ENCODE data around the gene C4orf46.
"Not testable (repeated sequence)": the region's sequence is repeated elsewhere in the genome, so short reads cannot be mapped to it uniquely, and the experiment has no call there.

The C4orf46 gene

GRCh38 chr4:158671665-158671914 lies at the start of gene C4orf46:
C4orf46 (minus strand) TSS chr4:158671887; CDS start chr4:158671801, 86 bp downstream.
- in situ Hi-C loops (cut with MboI; ENCODE audit: low sequenced_read_pairs) = no loop called here

- in situ Hi-C loops (cut with MboI; ENCODE audit: low sequenced_read_pairs) = loop anchor here (25.0 kb wide), 1 partner anchor 471 kb away; no protein-coding TSS in a partner anchor
Measured at GRCh38 chr4:158715802-158716201, 44.1 kb upstream of the C4orf46 start.

- in situ Hi-C loops (cut with MboI; ENCODE audit: low sequenced_read_pairs) = loop anchor here (25.0 kb wide), 1 partner anchor 472 kb away; no protein-coding TSS in a partner anchor
Measured at GRCh38 chr4:158714937-158715336, 43.2 kb upstream of the C4orf46 start.

GRCh38 chr4:158712622-158713021 lies 40.9 kb upstream of the C4orf46 start:
- in situ Hi-C loops (cut with MboI; ENCODE audit: low sequenced_read_pairs) = loop anchor here (25.0 kb wide), 1 partner anchor 475 kb away; no protein-coding TSS in a partner anchor

GRCh38 chr4:158710814-158711213 lies 39.1 kb upstream of the C4orf46 start:
- in situ Hi-C loops (cut with MboI; ENCODE audit: low sequenced_read_pairs) = loop anchor here (25.0 kb wide), 1 partner anchor 476 kb away; no protein-coding TSS in a partner anchor

GRCh38 chr4:158704274-158704673 lies 32.6 kb upstream of the C4orf46 start:
- in situ Hi-C loops (cut with MboI; ENCODE audit: low sequenced_read_pairs) = loop anchor here (25.0 kb wide), 1 partner anchor 483 kb away; no protein-coding TSS in a partner anchor

- in situ Hi-C loops (cut with MboI; ENCODE audit: low sequenced_read_pairs) = no loop called here
Measured at GRCh38 chr4:158688813-158689212, 17.1 kb upstream of the C4orf46 start.

GRCh38 chr4:158682066-158682465 lies 10.4 kb upstream of the C4orf46 start:
- in situ Hi-C loops (cut with MboI; ENCODE audit: low sequenced_read_pairs) = no loop called here

- in situ Hi-C loops (cut with MboI; ENCODE audit: low sequenced_read_pairs) = no loop called here
Measured at GRCh38 chr4:158681629-158682028, 9.9 kb upstream of the C4orf46 start.

- in situ Hi-C loops (cut with MboI; ENCODE audit: low sequenced_read_pairs) = no loop called here
Measured at GRCh38 chr4:158678767-158679166, 7.1 kb upstream of the C4orf46 start.

- in situ Hi-C loops (cut with MboI; ENCODE audit: low sequenced_read_pairs) = no loop called here
Measured at GRCh38 chr4:158676076-158676475, 4.4 kb upstream of the C4orf46 start.

- in situ Hi-C loops (cut with MboI; ENCODE audit: low sequenced_read_pairs) = no loop called here
Measured at GRCh38 chr4:158673633-158674032, 1.9 kb upstream of the C4orf46 start.

GRCh38 chr4:158671915-158672806 lies 474 bp upstream of the C4orf46 start, which contains the start of gene ETFDH:
ETFDH (plus strand) TSS chr4:158672296; CDS start chr4:158672457, 161 bp downstream.
- in situ Hi-C loops (cut with MboI; ENCODE audit: low sequenced_read_pairs) = no loop called here

GRCh38 chr4:158670975-158671664 lies 567 bp downstream of the C4orf46 start:
- in situ Hi-C loops (cut with MboI; ENCODE audit: low sequenced_read_pairs) = no loop called here

- in situ Hi-C loops (cut with MboI; ENCODE audit: low sequenced_read_pairs) = no loop called here
Measured at GRCh38 chr4:158669310-158669709, 2.4 kb downstream of the C4orf46 start.

- in situ Hi-C loops (cut with MboI; ENCODE audit: low sequenced_read_pairs) = no loop called here
Measured at GRCh38 chr4:158667651-158668198, 4.0 kb downstream of the C4orf46 start.

- in situ Hi-C loops (cut with MboI; ENCODE audit: low sequenced_read_pairs) = no loop called here
Measured at GRCh38 chr4:158666892-158667291, 4.8 kb downstream of the C4orf46 start.

- in situ Hi-C loops (cut with MboI; ENCODE audit: low sequenced_read_pairs) = no loop called here
Measured at GRCh38 chr4:158664806-158665205, 6.9 kb downstream of the C4orf46 start.

- in situ Hi-C loops (cut with MboI; ENCODE audit: low sequenced_read_pairs) = not testable (repeated sequence)
Measured at GRCh38 chr4:158663707-158664625, 7.7 kb downstream of the C4orf46 start.

- in situ Hi-C loops (cut with MboI; ENCODE audit: low sequenced_read_pairs) = not testable (repeated sequence)
Measured at GRCh38 chr4:158663255-158663654, 8.4 kb downstream of the C4orf46 start.
